ENCODE data around the gene EID2.

- TF ChIP-seq NFATC3 (CRISPR knock-in tag; IDR thresholded peaks at IDR 0.05) (no peak), TCF7 (IDR thresholded peaks at IDR 0.05; ENCODE audit: low read depth) (no peak), HMGXB4 (CRISPR knock-in tag; IDR thresholded peaks at IDR 0.05; ENCODE audit: borderline replicate concordance in 1 of 2, low read depth in 1 of 2) (peak; percentile 92 to 96), MED8 (CRISPR knock-in tag; IDR thresholded peaks at IDR 0.05; ENCODE audit: insufficient replicate concordance) (no peak)
- TF ChIP-seq, protein P1, sequence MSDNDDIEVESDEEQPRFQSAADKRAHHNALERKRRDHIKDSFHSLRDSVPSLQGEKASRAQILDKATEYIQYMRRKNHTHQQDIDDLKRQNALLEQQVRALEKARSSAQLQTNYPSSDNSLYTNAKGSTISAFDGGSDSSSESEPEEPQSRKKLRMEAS (IDR thresholded peaks at IDR 0.05), result peak; percentile 51
These were observed 7.5 kb downstream of the EID2 start, which contains the start of gene EID2B for GRCh38 chr19:39532233-39533002.

All from HepG2 (cell line).